DMS114 treated with DMSO at 0.1 percent for 48 hours (cell line): ENCODE results near the gene ZNF80.
"Not testable (repeated sequence)": the region's sequence is repeated elsewhere in the genome, so short reads cannot be mapped to it uniquely, and the experiment has no call there.

Experiments
- DNase-seq: peaks from one replicate; lab custom pipeline; 2025; ENCODE audit not compliant: unreplicated experiment; lab: John Stamatoyannopoulos, UW

The ZNF80 gene

GRCh38 chr3:114237478-114237877 is at the start of gene ZNF80:
Gene ZNF80 (minus strand): TSS chr3:114237578. CDS start chr3:114237074, 504 bp downstream.
- DNase-seq: not testable (repeated sequence)

GRCh38 chr3:114286266-114286665 is 48.9 kb upstream of the ZNF80 start:
- DNase-seq: no peak

- DNase-seq: no peak
Observed at GRCh38 chr3:114285648-114286230, 48.4 kb upstream of the ZNF80 start.

- no peak for DNase-seq
Observed at GRCh38 chr3:114284644-114285043, 47.3 kb upstream of the ZNF80 start.

- DNase-seq: not testable (repeated sequence)
Observed at GRCh38 chr3:114276856-114277255, 39.5 kb upstream of the ZNF80 start.

- no peak for DNase-seq
Observed at GRCh38 chr3:114274929-114275328, 37.6 kb upstream of the ZNF80 start.

GRCh38 chr3:114272271-114272670 is 34.9 kb upstream of the ZNF80 start:
- DNase-seq: no peak

GRCh38 chr3:114270019-114270418 is 32.6 kb upstream of the ZNF80 start:
- DNase-seq: no peak

GRCh38 chr3:114260152-114260551 is 22.8 kb upstream of the ZNF80 start:
- no peak for DNase-seq

GRCh38 chr3:114259566-114259965 is 22.2 kb upstream of the ZNF80 start:
- DNase-seq: no peak

- DNase-seq: no peak
Observed at GRCh38 chr3:114253505-114253904, 16.1 kb upstream of the ZNF80 start.

- DNase-seq: no peak
Observed at GRCh38 chr3:114252954-114253353, 15.6 kb upstream of the ZNF80 start.

GRCh38 chr3:114242947-114243346 is 5.6 kb upstream of the ZNF80 start:
- no peak for DNase-seq

GRCh38 chr3:114241262-114241661 is 3.9 kb upstream of the ZNF80 start:
- DNase-seq: no peak

GRCh38 chr3:114238146-114238785 is 888 bp upstream of the ZNF80 start:
- not testable (repeated sequence) for DNase-seq

GRCh38 chr3:114235431-114235830 is 1.9 kb downstream of the ZNF80 start:
- no peak for DNase-seq

GRCh38 chr3:114234745-114235144 is 2.6 kb downstream of the ZNF80 start:
- no peak for DNase-seq

- no peak for DNase-seq
Observed at GRCh38 chr3:114231616-114232015, 5.8 kb downstream of the ZNF80 start.

GRCh38 chr3:114227076-114227475 is 10.3 kb downstream of the ZNF80 start:
- DNase-seq: no peak

- no peak for DNase-seq
Observed at GRCh38 chr3:114226313-114226712, 11.1 kb downstream of the ZNF80 start.

- no peak for DNase-seq
Observed at GRCh38 chr3:114223143-114223542, 14.2 kb downstream of the ZNF80 start.

GRCh38 chr3:114221881-114222264 is 15.5 kb downstream of the ZNF80 start:
- DNase-seq: no peak
